WTC11 (cell line): ENCODE results near the gene TOB1. TPM values are rescaled to one million over a fixed set of nuclear protein-coding genes. Genes with fewer than 3 reads are reported as not detected.

Experiments
- ATAC-seq: fragments of 200-7000 bp; cut with Tn5 transposase; 2 replicates; pipeline ENCODE4 v1.10.0; 2021; ENCODE audit warnings: mild to moderate bottlenecking, moderate library complexity
- CTCF ChIA-PET: fragments of 300-600 bp; sonication (Branson Sonifier 250); formaldehyde crosslinking; loops from one replicate; lab custom pipeline; 2021; ENCODE audit warnings: antibody characterized with exemption; lab: Charles Lee
- POLR2A ChIA-PET: fragments of 350-600 bp; sonication (Branson Sonifier 250); formaldehyde crosslinking; loops from one replicate; lab custom pipeline; 2021; ENCODE audit warnings: antibody characterized with exemption; lab: Charles Lee
- DNase-seq: peaks from one replicate; pipeline ENCODE4 v3.0.0; 2021; ENCODE audit warnings: low spot score
- H3K27ac Mint-ChIP-seq: 2 replicates; pipeline ENCODE4 v1.8.0; 2021; ENCODE audit warnings: mixed read lengths
- H3K27me3 Mint-ChIP-seq: 2 replicates; pipeline ENCODE4 v1.8.0; 2021; ENCODE audit warnings: low read depth, mild to moderate bottlenecking, moderate library complexity, mixed read lengths
- H3K36me3 Mint-ChIP-seq: 2 replicates; pipeline ENCODE4 v1.8.0; 2021; ENCODE audit warnings: mixed read lengths
- H3K4me1 Mint-ChIP-seq: 2 replicates; pipeline ENCODE4 v1.8.0; 2022; ENCODE audit warnings: mixed read lengths
- H3K4me3 Mint-ChIP-seq: 2 replicates; pipeline ENCODE4 v1.8.0; 2021; ENCODE audit warnings: mild to moderate bottlenecking, moderate library complexity, mixed read lengths
- H3K9me3 Mint-ChIP-seq: 2 replicates; pipeline ENCODE4 v1.8.0; 2021; ENCODE audit warnings: mixed read lengths
- ESRRA ChIP-seq: sonication (generic); formaldehyde crosslinking; IDR thresholded peaks from 2 replicates; pipeline ENCODE4 v1.8.1; 2022; ENCODE audit warnings: mild to moderate bottlenecking, missing genetic modification reagents, borderline replicate concordance
- FOXJ3 ChIP-seq: sonication (generic); formaldehyde crosslinking; IDR thresholded peaks from 2 replicates; pipeline ENCODE4 v1.9.0; 2021; ENCODE audit warnings: missing genetic modification reagents, mild to moderate bottlenecking, borderline replicate concordance
- FOXK1 ChIP-seq: sonication (generic); formaldehyde crosslinking; IDR thresholded peaks from 2 replicates; pipeline ENCODE4 v1.8.0; 2022; ENCODE audit warnings: mild to moderate bottlenecking, moderate library complexity, missing genetic modification reagents
- GABPB1 ChIP-seq: sonication (generic); formaldehyde crosslinking; IDR thresholded peaks from 2 replicates; pipeline ENCODE4 v1.8.1; 2023; ENCODE audit warnings: mild to moderate bottlenecking, missing genetic modification reagents
- GTF2I ChIP-seq: fragments of 250-450 bp; sonication (Bioruptor Pico); conservative IDR thresholded peaks from 2 replicates; pipeline ENCODE4 v1.4.0; 2021; ENCODE audit warnings: mild to moderate bottlenecking
- NFATC4 ChIP-seq: fragments of 250-450 bp; sonication (Bioruptor Pico); IDR thresholded peaks from 2 replicates; pipeline ENCODE4 v1.9.0; 2021; ENCODE audit warnings: mild to moderate bottlenecking
- NFYB ChIP-seq: sonication (generic); formaldehyde crosslinking; conservative IDR thresholded peaks from 2 replicates; pipeline ENCODE4 v1.8.0; 2022; ENCODE audit warnings: low read depth, missing genetic modification reagents
- PRRX2 ChIP-seq: fragments of 250-450 bp; sonication (Bioruptor Pico); IDR thresholded peaks from 2 replicates; pipeline ENCODE4 v1.8.0; 2021; ENCODE audit warnings: mild to moderate bottlenecking
- RORB ChIP-seq: fragments of 250-450 bp; sonication (Bioruptor Pico); IDR thresholded peaks from 2 replicates; pipeline ENCODE4 v1.9.0; 2021; ENCODE audit warnings: mild to moderate bottlenecking
- SMAD3 ChIP-seq: sonication (generic); formaldehyde crosslinking; IDR thresholded peaks from 2 replicates; pipeline ENCODE4 v1.8.0; 2022; ENCODE audit warnings: missing genetic modification reagents, mild to moderate bottlenecking, borderline replicate concordance
- SOX15 ChIP-seq: fragments of 250-450 bp; sonication (Bioruptor Pico); IDR thresholded peaks from 2 replicates; pipeline ENCODE4 v1.9.0; 2021; ENCODE audit warnings: mild to moderate bottlenecking
- SP1 ChIP-seq: sonication (generic); formaldehyde crosslinking; conservative IDR thresholded peaks from 2 replicates; pipeline ENCODE4 v1.8.1; 2022; ENCODE audit warnings: missing genetic modification reagents
- TEAD1 ChIP-seq: sonication (generic); formaldehyde crosslinking; IDR thresholded peaks from 2 replicates; pipeline ENCODE4 v1.8.0; 2022; ENCODE audit warnings: mild to moderate bottlenecking, missing genetic modification reagents
- ZBTB21 ChIP-seq: sonication (generic); formaldehyde crosslinking; IDR thresholded peaks from 2 replicates; pipeline ENCODE4 v1.8.1; 2023; ENCODE audit warnings: mild to moderate bottlenecking, missing genetic modification reagents, borderline replicate concordance
- ZNF138 ChIP-seq: sonication (generic); formaldehyde crosslinking; conservative IDR thresholded peaks from 2 replicates; pipeline ENCODE4 v1.8.1; 2022; ENCODE audit warnings: mild to moderate bottlenecking, moderate library complexity, missing genetic modification reagents
- ZNF232 ChIP-seq: sonication (generic); formaldehyde crosslinking; IDR thresholded peaks from 2 replicates; pipeline ENCODE4 v1.8.0; 2022; ENCODE audit warnings: mild to moderate bottlenecking, missing genetic modification reagents
- ZNF263 ChIP-seq: sonication (generic); formaldehyde crosslinking; IDR thresholded peaks from 2 replicates; pipeline ENCODE4 v1.8.1; 2022; ENCODE audit warnings: low read depth, mild to moderate bottlenecking, moderate library complexity, missing genetic modification reagents
- ZNF396 ChIP-seq: fragments of 250-450 bp; sonication (Bioruptor Pico); IDR thresholded peaks from 2 replicates; pipeline ENCODE4 v1.8.0; 2021; ENCODE audit warnings: mild to moderate bottlenecking, moderate library complexity, borderline replicate concordance
- ZNF416 ChIP-seq: fragments of 250-450 bp; sonication (Bioruptor Pico); IDR thresholded peaks from 2 replicates; pipeline ENCODE4 v1.9.0; 2021; ENCODE audit warnings: mild to moderate bottlenecking, inconsistent platforms
- ZNF423 ChIP-seq: fragments of 250-450 bp; sonication (Bioruptor Pico); IDR thresholded peaks from 2 replicates; pipeline ENCODE4 v2.1.2; 2022; ENCODE audit warnings: mild to moderate bottlenecking, moderate library complexity
- ZNF671 ChIP-seq: fragments of 250-450 bp; sonication (Bioruptor Pico); IDR thresholded peaks from 2 replicates; pipeline ENCODE4 v1.8.0; 2021; ENCODE audit warnings: mild to moderate bottlenecking
- total RNA-seq: library from RNA; stranded (reverse); gene quantifications from 3 replicates; pipeline ENCODE4 v1.2.3, GENCODE V29; 2021
- TF ChIP-seq, protein P1 (sequence below): sonication (generic); formaldehyde crosslinking; IDR thresholded peaks from 2 replicates; pipeline ENCODE4 v1.8.0; 2023; ENCODE audit warnings: missing genetic modification reagents
- TF ChIP-seq, protein P2 (sequence below): sonication (generic); formaldehyde crosslinking; IDR thresholded peaks from 2 replicates; pipeline ENCODE4 v1.8.1; 2023; ENCODE audit warnings: mild to moderate bottlenecking, missing genetic modification reagents, moderate library complexity
- TF ChIP-seq, protein P3 (sequence below): fragments of 250-450 bp; sonication (Bioruptor Pico); IDR thresholded peaks from 2 replicates; pipeline ENCODE4 v1.8.0; 2021; ENCODE audit warnings: mild to moderate bottlenecking
- TF ChIP-seq, protein P4 (sequence below): sonication (generic); formaldehyde crosslinking; conservative IDR thresholded peaks from 2 replicates; pipeline ENCODE4 v1.8.1; 2023; ENCODE audit warnings: mild to moderate bottlenecking, low read depth, missing genetic modification reagents, moderate library complexity
- TF ChIP-seq, protein P5 (sequence below): sonication (generic); formaldehyde crosslinking; IDR thresholded peaks from 2 replicates; pipeline ENCODE4 v1.8.1; 2022; ENCODE audit warnings: low read depth, missing genetic modification reagents, borderline replicate concordance
- TF ChIP-seq, protein P6 (sequence below): fragments of 250-450 bp; sonication (Bioruptor Pico); IDR thresholded peaks from 2 replicates; pipeline ENCODE4 v2.1.2; 2022; ENCODE audit warnings: mild to moderate bottlenecking, moderate library complexity

TOB1 gene
- total RNA-seq, 1 experiment from 2014 or later: 36.0 TPM

DNA sequence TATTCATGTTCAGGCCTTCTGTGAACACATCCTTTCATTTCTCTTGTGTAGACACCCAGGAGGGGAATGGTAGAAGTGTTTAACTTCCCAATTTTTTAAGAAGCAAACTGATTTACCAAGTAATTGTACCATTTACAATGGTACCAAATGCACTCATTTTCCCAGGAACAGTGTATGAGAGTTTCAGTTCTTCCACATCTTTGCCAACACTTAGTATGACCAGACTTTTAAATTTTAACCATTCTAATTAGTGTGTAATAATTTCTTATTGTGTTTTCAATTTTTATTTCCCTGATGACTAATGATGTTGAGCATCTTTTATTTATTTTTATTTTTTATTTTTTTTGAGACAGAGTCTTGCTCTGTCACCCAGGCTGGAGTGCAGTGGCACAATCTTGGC, 41.0 kb downstream of the TOB1 start:
- ChIA-PET CTCF (no interaction called here), POLR2A (interaction anchor here (0.6 kb wide), 1 partner anchor 35 kb away, joined by 3 read pairs; no protein-coding TSS in a partner anchor)
- no peaks in the 10 kb centered on the region for H3K36me3 Mint-ChIP-seq
- peaks cover 13% of the 10 kb centered on the region for H3K9me3 Mint-ChIP-seq
- DNase-seq: no peak
- H3K4me3 Mint-ChIP-seq: no peak overlapping the region
- H3K27me3 Mint-ChIP-seq: no peaks in the 10 kb centered on the region
- TF ChIP-seq ESRRA (CRISPR knock-in tag) (no peak), ZNF416 (CRISPR knock-in tag) (no peak), ZNF263 (CRISPR knock-in tag) (no peak), ZNF671 (CRISPR knock-in tag) (no peak), ZBTB21 (CRISPR knock-in tag) (no peak), RORB (CRISPR knock-in tag) (no peak)
- TF ChIP-seq, all 79 proteins: peak for 0
- no peak for ATAC-seq
- Mint-ChIP-seq H3K4me1 (peaks cover 20% of the 10 kb centered on the region), H3K27ac (no peak overlapping the region)

DNA sequence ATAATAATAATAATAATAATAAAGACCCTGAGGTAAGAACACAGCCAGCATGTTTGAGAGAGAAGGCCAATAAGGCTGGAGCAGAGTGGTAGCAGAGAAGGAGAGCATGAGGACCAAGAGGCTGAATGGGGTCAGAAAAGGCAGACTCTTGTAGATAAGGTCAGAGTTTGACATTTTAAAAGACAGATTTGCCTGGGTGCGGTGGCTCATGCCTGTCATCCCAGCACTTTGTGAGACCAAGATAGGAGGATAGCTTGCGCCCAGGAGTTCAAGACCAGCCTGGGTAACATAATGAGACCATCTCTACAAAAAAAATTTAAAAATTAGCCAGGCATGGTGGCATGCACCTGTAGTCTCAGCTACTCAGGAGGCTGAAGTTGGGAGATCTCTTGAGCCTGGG, 41.7 kb downstream of the TOB1 start:
- Mint-ChIP-seq H3K27ac (no peak overlapping the region), H3K4me3 (no peak overlapping the region), H3K4me1 (peaks cover 12% of the 10 kb centered on the region), H3K9me3 (peaks cover 13% of the 10 kb centered on the region), H3K36me3 (no peaks in the 10 kb centered on the region), H3K27me3 (no peaks in the 10 kb centered on the region)
- CTCF ChIA-PET: no interaction called here
- TF ChIP-seq GTF2I (CRISPR knock-in tag) (no peak), NFATC4 (CRISPR knock-in tag) (no peak), ZNF138 (no peak), GABPB1 (CRISPR knock-in tag) (no peak), SOX15 (CRISPR knock-in tag) (no peak), SMAD3 (no peak), PRRX2 (CRISPR knock-in tag) (no peak), ZNF232 (no peak), SP1 (CRISPR knock-in tag) (no peak), ZNF423 (CRISPR knock-in tag) (no peak)
- TF ChIP-seq, protein P1, sequence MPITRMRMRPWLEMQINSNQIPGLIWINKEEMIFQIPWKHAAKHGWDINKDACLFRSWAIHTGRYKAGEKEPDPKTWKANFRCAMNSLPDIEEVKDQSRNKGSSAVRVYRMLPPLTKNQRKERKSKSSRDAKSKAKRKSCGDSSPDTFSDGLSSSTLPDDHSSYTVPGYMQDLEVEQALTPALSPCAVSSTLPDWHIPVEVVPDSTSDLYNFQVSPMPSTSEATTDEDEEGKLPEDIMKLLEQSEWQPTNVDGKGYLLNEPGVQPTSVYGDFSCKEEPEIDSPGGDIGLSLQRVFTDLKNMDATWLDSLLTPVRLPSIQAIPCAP: no peak
- TF ChIP-seq, protein P2, sequence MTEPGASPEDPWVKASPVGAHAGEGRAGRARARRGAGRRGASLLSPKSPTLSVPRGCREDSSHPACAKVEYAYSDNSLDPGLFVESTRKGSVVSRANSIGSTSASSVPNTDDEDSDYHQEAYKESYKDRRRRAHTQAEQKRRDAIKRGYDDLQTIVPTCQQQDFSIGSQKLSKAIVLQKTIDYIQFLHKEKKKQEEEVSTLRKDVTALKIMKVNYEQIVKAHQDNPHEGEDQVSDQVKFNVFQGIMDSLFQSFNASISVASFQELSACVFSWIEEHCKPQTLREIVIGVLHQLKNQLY (CRISPR knock-in tag): no peak
- TF ChIP-seq, protein P3, sequence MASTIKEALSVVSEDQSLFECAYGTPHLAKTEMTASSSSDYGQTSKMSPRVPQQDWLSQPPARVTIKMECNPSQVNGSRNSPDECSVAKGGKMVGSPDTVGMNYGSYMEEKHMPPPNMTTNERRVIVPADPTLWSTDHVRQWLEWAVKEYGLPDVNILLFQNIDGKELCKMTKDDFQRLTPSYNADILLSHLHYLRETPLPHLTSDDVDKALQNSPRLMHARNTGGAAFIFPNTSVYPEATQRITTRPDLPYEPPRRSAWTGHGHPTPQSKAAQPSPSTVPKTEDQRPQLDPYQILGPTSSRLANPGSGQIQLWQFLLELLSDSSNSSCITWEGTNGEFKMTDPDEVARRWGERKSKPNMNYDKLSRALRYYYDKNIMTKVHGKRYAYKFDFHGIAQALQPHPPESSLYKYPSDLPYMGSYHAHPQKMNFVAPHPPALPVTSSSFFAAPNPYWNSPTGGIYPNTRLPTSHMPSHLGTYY: no peak
- TF ChIP-seq, protein P4, sequence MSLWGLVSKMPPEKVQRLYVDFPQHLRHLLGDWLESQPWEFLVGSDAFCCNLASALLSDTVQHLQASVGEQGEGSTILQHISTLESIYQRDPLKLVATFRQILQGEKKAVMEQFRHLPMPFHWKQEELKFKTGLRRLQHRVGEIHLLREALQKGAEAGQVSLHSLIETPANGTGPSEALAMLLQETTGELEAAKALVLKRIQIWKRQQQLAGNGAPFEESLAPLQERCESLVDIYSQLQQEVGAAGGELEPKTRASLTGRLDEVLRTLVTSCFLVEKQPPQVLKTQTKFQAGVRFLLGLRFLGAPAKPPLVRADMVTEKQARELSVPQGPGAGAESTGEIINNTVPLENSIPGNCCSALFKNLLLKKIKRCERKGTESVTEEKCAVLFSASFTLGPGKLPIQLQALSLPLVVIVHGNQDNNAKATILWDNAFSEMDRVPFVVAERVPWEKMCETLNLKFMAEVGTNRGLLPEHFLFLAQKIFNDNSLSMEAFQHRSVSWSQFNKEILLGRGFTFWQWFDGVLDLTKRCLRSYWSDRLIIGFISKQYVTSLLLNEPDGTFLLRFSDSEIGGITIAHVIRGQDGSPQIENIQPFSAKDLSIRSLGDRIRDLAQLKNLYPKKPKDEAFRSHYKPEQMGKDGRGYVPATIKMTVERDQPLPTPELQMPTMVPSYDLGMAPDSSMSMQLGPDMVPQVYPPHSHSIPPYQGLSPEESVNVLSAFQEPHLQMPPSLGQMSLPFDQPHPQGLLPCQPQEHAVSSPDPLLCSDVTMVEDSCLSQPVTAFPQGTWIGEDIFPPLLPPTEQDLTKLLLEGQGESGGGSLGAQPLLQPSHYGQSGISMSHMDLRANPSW (CRISPR knock-in tag): no peak
- DNase-seq: no peak
- no peak for ATAC-seq
- POLR2A ChIA-PET: interaction anchor here (0.6 kb wide), 1 partner anchor 30 kb away, joined by 4 read pairs; no protein-coding TSS in a partner anchor

DNA sequence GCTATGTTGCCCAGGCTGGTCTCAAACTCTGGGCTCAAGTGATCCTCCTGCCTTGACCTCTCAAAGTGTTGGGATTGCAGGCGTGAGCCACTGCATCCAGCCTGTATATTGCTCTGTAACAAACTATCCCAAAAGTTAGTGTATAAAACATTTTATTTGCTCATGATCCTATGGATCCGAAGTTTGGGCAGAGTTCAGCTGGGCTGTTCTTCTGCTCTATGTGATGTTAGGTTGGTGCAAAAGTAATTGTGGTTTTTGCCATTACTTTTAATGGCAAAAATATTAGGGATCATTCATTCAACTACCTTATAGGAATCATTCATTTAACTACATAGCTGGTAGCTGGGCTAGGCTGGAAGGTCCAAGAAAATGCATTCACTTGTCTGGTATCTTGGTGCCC, 43.6 kb downstream of the TOB1 start:
- Mint-ChIP-seq H3K9me3 (peaks cover 13% of the 10 kb centered on the region), H3K4me3 (no peak overlapping the region), H3K36me3 (no peaks in the 10 kb centered on the region), H3K4me1 (peaks cover 8% of the 10 kb centered on the region), H3K27ac (no peak overlapping the region), H3K27me3 (no peaks in the 10 kb centered on the region)
- ATAC-seq: no peak
- CTCF ChIA-PET: no interaction called here
- POLR2A ChIA-PET: no interaction called here
- DNase-seq: no peak
- TF ChIP-seq TEAD1 (CRISPR knock-in tag): no peak
- no peak for TF ChIP-seq NFYB (CRISPR knock-in tag)
- no peak for TF ChIP-seq FOXJ3 (CRISPR knock-in tag)
- TF ChIP-seq, protein P5, sequence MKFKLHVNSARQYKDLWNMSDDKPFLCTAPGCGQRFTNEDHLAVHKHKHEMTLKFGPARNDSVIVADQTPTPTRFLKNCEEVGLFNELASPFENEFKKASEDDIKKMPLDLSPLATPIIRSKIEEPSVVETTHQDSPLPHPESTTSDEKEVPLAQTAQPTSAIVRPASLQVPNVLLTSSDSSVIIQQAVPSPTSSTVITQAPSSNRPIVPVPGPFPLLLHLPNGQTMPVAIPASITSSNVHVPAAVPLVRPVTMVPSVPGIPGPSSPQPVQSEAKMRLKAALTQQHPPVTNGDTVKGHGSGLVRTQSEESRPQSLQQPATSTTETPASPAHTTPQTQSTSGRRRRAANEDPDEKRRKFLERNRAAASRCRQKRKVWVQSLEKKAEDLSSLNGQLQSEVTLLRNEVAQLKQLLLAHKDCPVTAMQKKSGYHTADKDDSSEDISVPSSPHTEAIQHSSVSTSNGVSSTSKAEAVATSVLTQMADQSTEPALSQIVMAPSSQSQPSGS (CRISPR knock-in tag): no peak
- no peak for TF ChIP-seq ZNF396 (CRISPR knock-in tag)
- no peak for TF ChIP-seq FOXK1 (CRISPR knock-in tag)
- TF ChIP-seq RORB (CRISPR knock-in tag): no peak
- TF ChIP-seq, protein P6, sequence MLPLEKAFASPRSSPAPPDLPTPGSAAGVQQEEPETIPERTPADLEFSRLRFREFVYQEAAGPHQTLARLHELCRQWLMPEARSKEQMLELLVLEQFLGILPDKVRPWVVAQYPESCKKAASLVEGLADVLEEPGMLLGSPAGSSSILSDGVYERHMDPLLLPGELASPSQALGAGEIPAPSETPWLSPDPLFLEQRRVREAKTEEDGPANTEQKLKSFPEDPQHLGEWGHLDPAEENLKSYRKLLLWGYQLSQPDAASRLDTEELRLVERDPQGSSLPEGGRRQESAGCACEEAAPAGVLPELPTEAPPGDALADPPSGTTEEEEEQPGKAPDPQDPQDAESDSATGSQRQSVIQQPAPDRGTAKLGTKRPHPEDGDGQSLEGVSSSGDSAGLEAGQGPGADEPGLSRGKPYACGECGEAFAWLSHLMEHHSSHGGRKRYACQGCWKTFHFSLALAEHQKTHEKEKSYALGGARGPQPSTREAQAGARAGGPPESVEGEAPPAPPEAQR (CRISPR knock-in tag): no peak
